Liver (tissue), 9 donors: Measurements from ENCODE around the gene EFNA3. TPM values are rescaled to one million over a fixed set of nuclear protein-coding genes. Genes with fewer than 3 reads are reported as not detected.

Source experiments
- DNase-seq: peaks from one replicate; pipeline ENCODE4 v3.0.0-alpha.2; 2017; ENCODE audit warnings: low spot score
- H3K27ac ChIP-seq, 2 donors: one replicate each; pipeline ENCODE4 v1.7.0; 2013; ENCODE audit warnings: inconsistent platforms in 2 of 2, low read length in 2 of 2, control low read depth in 1 of 2, low read depth in 1 of 2, mild to moderate bottlenecking in 1 of 2
- H3K27me3 ChIP-seq, 4 donors: one replicate each; pipeline versions ENCODE4 v1.6.1 to v1.7.0; 2013; ENCODE audit warnings: low read length in 3 of 4, inconsistent platforms in 1 of 4, mild to moderate bottlenecking in 1 of 4, moderate library complexity in 1 of 4; ENCODE audit not compliant: control insufficient read depth in 4 of 4, insufficient read depth in 4 of 4
- H3K36me3 ChIP-seq, 4 donors: one replicate each; pipeline versions ENCODE4 v1.6.1 to v1.7.0; 2013; ENCODE audit warnings: low read length in 3 of 4, mild to moderate bottlenecking in 3 of 4, low read depth in 1 of 4, moderate library complexity in 1 of 4; ENCODE audit not compliant: control insufficient read depth in 4 of 4, insufficient read depth in 3 of 4
- H3K4me1 ChIP-seq, 4 donors: one replicate each; pipeline versions ENCODE4 v1.6.1 to v1.7.0; 2013; ENCODE audit warnings: low read length in 3 of 4, mild to moderate bottlenecking in 3 of 4, moderate library complexity in 1 of 4; ENCODE audit not compliant: control insufficient read depth in 4 of 4, insufficient read depth in 4 of 4
- H3K4me3 ChIP-seq, 3 donors: one replicate each; pipeline versions ENCODE4 v1.6.1 to v1.7.0; 2013; ENCODE audit warnings: low read length in 3 of 3, control low read depth in 1 of 3, low read depth in 1 of 3, mild to moderate bottlenecking in 1 of 3
- H3K9ac ChIP-seq, 2 donors: one replicate each; pipeline ENCODE4 v1.7.0; 2013; ENCODE audit warnings: low read length in 2 of 2, mild to moderate bottlenecking in 2 of 2, moderate library complexity in 2 of 2, control low read depth in 1 of 2, low read depth in 1 of 2
- H3K9me3 ChIP-seq, 4 donors: one replicate each; pipeline versions ENCODE4 v1.6.1 to v1.7.0; 2013; ENCODE audit warnings: low read length in 3 of 4; ENCODE audit not compliant: control insufficient read depth in 4 of 4
- CTCF ChIP-seq: fragments of 150-350 bp; IDR thresholded peaks from 2 replicates; pipeline ENCODE4 v1.5.1; 2017; ENCODE audit warnings: improper control_type of control experiment, low read depth, low read length; ENCODE audit not compliant: missing input control
- EGR1 ChIP-seq, 2 donors: IDR thresholded peaks; 2 replicates each; pipeline ENCODE4 v1.6.1; 2016 to 2018; ENCODE audit warnings: antibody characterized with exemption in 2 of 2, low read depth in 2 of 2
- FOXA1 ChIP-seq: IDR thresholded peaks from 2 replicates; pipeline ENCODE4 v1.6.1; 2016; ENCODE audit warnings: antibody characterized with exemption
- FOXA2 ChIP-seq: IDR thresholded peaks from 2 replicates; pipeline ENCODE4 v1.6.1; 2016; ENCODE audit warnings: antibody characterized with exemption
- GABPA ChIP-seq, 2 donors: IDR thresholded peaks in 1 of 2; conservative IDR thresholded peaks in 1 of 2; 2 replicates each; pipeline ENCODE4 v1.6.1; 2016; ENCODE audit warnings: antibody characterized with exemption in 2 of 2, mild to moderate bottlenecking in 1 of 2, moderate library complexity in 1 of 2
- HNF4A ChIP-seq, 2 donors: conservative IDR thresholded peaks; 2 replicates each; pipeline ENCODE4 v1.6.1; 2016; ENCODE audit warnings: antibody characterized with exemption in 2 of 2, mild to moderate bottlenecking in 2 of 2
- HNF4G ChIP-seq: IDR thresholded peaks from 2 replicates; pipeline ENCODE4 v1.6.1; 2016; ENCODE audit warnings: antibody characterized with exemption
- JUND ChIP-seq, 2 donors: IDR thresholded peaks; 2 replicates each; pipeline ENCODE4 v1.6.1; 2016; ENCODE audit warnings: antibody characterized with exemption in 2 of 2
- NR2F2 ChIP-seq: IDR thresholded peaks from 2 replicates; pipeline ENCODE4 v1.6.1; 2016; ENCODE audit warnings: antibody characterized with exemption
- RAD21 ChIP-seq, 2 donors: IDR thresholded peaks; 2 replicates each; pipeline ENCODE4 v1.6.1; 2016; ENCODE audit warnings: antibody characterized with exemption in 2 of 2, mild to moderate bottlenecking in 2 of 2
- RXRA ChIP-seq, 2 donors: IDR thresholded peaks; 2 replicates each; pipeline ENCODE4 v1.6.1; 2017 to 2018; ENCODE audit warnings: antibody characterized with exemption in 2 of 2, mild to moderate bottlenecking in 1 of 2
- SP1 ChIP-seq: IDR thresholded peaks from 2 replicates; pipeline ENCODE4 v1.6.1; 2018; ENCODE audit warnings: antibody characterized with exemption, mild to moderate bottlenecking
- TAF1 ChIP-seq: conservative IDR thresholded peaks from 2 replicates; pipeline ENCODE4 v1.6.1; 2016; ENCODE audit warnings: antibody characterized with exemption, mild to moderate bottlenecking
- YY1 ChIP-seq: IDR thresholded peaks from 2 replicates; pipeline ENCODE4 v1.6.1; 2016; ENCODE audit warnings: antibody characterized with exemption, mild to moderate bottlenecking
- WGBS: extraction: QIAGEN DNeasy Blood & Tissue Kit; methylation state at CpG from one replicate; pipeline ENCODE4 v1.1.7; 2013; 5-methylcytosine and 5-hydroxymethylcytosine counted together
- polyA plus RNA-seq, 2 donors: library from polyadenylated mRNA; stranded (reverse) in 1 of 2; unstranded in 1 of 2; fragments of 200-250 nt in 1 of 2; fragments of >200 nt in 1 of 2; fragmentation: Nextera tagmentation in 1 of 2; extraction: Ambion mirVana in 1 of 2; gene quantifications; one replicate each; pipeline versions ENCODE4 v1.2.1 to v1.2.3, GENCODE V29; 2013 to 2015
- total RNA-seq, 2 donors: library from RNA; depleted of rRNA; stranded (reverse); fragments of >200 nt; gene quantifications; one replicate each; pipeline ENCODE4 v1.2.3, GENCODE V29; 2014
- TF ChIP-seq, protein P1 (sequence below): IDR thresholded peaks from 2 replicates; pipeline ENCODE4 v1.6.1; 2016; ENCODE audit warnings: antibody characterized with exemption
- TF ChIP-seq, protein P2 (sequence below): IDR thresholded peaks from 2 replicates; pipeline ENCODE4 v1.6.1; 2016; ENCODE audit warnings: antibody characterized with exemption
- TF ChIP-seq, protein P3 (sequence below): IDR thresholded peaks from 2 replicates; pipeline ENCODE4 v1.6.1; 2016; ENCODE audit warnings: antibody characterized with exemption
- donor health status: healthy.
- donor health status: healthy.
- donor health status: healthy.
- donor health status: healthy.
- donor health status: healthy.

Gene EFNA3
- total and polyA plus RNA-seq, 4 donors: 0.47 to 3.7 (median 1.1) TPM

GRCh38 chr1:155075535-155075934 is 3.1 kb upstream of the EFNA3 start:
- Histone ChIP-seq H3K27me3 (no peaks in the 10 kb centered on the region), H3K36me3 (no peaks in the 10 kb centered on the region), H3K9ac (no peak overlapping the region), H3K4me3 (no peak overlapping the region), H3K4me1 (peaks cover 12 to 28% (median 20%) of the 10 kb centered on the region in 4 donors), H3K27ac (no peak overlapping the region), H3K9me3 (no peaks in the 10 kb centered on the region)
- no peak for TF ChIP-seq GABPA (IDR thresholded peaks at IDR 0.05 in 1 of 2, conservative IDR thresholded peaks at IDR 0.05 in 1 of 2)
- TF ChIP-seq, protein P1, sequence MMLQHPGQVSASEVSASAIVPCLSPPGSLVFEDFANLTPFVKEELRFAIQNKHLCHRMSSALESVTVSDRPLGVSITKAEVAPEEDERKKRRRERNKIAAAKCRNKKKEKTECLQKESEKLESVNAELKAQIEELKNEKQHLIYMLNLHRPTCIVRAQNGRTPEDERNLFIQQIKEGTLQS: no peak
- no peak for TF ChIP-seq FOXA1
- no peak for TF ChIP-seq NR2F2
- TF ChIP-seq SP1: no peak
- TF ChIP-seq HNF4G: no peak
- 76% methylated on average over 5 of the region's 5 CpGs for WGBS
- DNase-seq: no peak

DNA sequence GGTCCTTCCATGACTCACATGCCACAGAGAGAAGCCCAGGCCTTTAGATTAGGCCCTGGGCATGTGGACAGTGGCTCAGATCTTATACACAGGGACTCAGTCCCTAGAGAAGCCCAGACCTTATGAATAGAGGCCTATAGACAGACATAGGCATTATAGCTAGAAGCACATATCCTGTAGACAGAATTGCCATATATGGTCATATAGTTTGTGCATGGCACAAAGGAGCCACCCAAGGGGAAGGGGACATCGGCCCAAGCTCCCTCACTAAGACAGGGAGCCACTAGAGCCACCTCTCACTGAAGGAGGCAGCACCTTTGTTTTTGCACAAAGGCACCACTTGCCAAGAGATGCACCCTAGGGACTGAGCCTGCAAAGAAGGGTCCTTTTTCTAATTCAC is 2.3 kb upstream of the EFNA3 start:
- Histone ChIP-seq H3K9ac (no peak overlapping the region), H3K27me3 (peaks cover 0 to 4% (median 2%) of the 10 kb centered on the region in 4 donors), H3K27ac (no peak overlapping the region), H3K4me3 (no peak overlapping the region), H3K9me3 (no peaks in the 10 kb centered on the region), H3K4me1 (peaks cover 15 to 26% (median 21%) of the 10 kb centered on the region in 4 donors), H3K36me3 (no peaks in the 10 kb centered on the region)
- TF ChIP-seq NR2F2: no peak
- no peak for TF ChIP-seq RAD21 (IDR thresholded peaks at IDR 0.05)
- TF ChIP-seq RXRA (IDR thresholded peaks at IDR 0.05): no peak
- no peak for TF ChIP-seq YY1
- TF ChIP-seq, protein P2, sequence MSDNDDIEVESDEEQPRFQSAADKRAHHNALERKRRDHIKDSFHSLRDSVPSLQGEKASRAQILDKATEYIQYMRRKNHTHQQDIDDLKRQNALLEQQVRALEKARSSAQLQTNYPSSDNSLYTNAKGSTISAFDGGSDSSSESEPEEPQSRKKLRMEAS: no peak
- no peak for TF ChIP-seq SP1
- TF ChIP-seq TAF1: no peak
- TF ChIP-seq CTCF: no peak
- no peak for TF ChIP-seq HNF4A (conservative IDR thresholded peaks at IDR 0.05)
- TF ChIP-seq GABPA (IDR thresholded peaks at IDR 0.05 in 1 of 2, conservative IDR thresholded peaks at IDR 0.05 in 1 of 2): no peak
- no peak for TF ChIP-seq EGR1 (IDR thresholded peaks at IDR 0.05; ENCODE audit: low read depth in 2 of 2)
- no peak for TF ChIP-seq HNF4G
- no peak for TF ChIP-seq FOXA2
- TF ChIP-seq, protein P1: no peak
- no peak for TF ChIP-seq JUND (IDR thresholded peaks at IDR 0.05)
- TF ChIP-seq, protein P3, sequence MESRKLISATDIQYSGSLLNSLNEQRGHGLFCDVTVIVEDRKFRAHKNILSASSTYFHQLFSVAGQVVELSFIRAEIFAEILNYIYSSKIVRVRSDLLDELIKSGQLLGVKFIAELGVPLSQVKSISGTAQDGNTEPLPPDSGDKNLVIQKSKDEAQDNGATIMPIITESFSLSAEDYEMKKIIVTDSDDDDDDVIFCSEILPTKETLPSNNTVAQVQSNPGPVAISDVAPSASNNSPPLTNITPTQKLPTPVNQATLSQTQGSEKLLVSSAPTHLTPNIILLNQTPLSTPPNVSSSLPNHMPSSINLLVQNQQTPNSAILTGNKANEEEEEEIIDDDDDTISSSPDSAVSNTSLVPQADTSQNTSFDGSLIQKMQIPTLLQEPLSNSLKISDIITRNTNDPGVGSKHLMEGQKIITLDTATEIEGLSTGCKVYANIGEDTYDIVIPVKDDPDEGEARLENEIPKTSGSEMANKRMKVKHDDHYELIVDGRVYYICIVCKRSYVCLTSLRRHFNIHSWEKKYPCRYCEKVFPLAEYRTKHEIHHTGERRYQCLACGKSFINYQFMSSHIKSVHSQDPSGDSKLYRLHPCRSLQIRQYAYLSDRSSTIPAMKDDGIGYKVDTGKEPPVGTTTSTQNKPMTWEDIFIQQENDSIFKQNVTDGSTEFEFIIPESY: no peak
- TF ChIP-seq FOXA1: no peak
- WGBS: 85% methylated on average over 1 of the region's 1 CpG
- DNase-seq: no peak
